Peyer's patch (tissue), 4 donors: Measurements from ENCODE around the gene PAEP. TPM values are rescaled to one million over a fixed set of nuclear protein-coding genes. Genes with fewer than 3 reads are reported as not detected.
A peak's percentile ranks its signal among the peaks of the same experiment; 100 is the strongest.

Experiments used
- DNase-seq, 3 donors: peaks; one replicate each; pipeline ENCODE4 v3.0.0-alpha.2; 2017 to 2019
- H3K27ac ChIP-seq, 4 donors: fragments of 200-600 bp; sonication (generic); one replicate each; pipeline ENCODE4 v1.5.1; 2016 to 2019
- H3K27me3 ChIP-seq, 2 donors: fragments of 200-600 bp; sonication (generic); one replicate each; pipeline ENCODE4 v1.5.1; 2019
- H3K36me3 ChIP-seq, 3 donors: fragments of 200-600 bp; sonication (generic); one replicate each; pipeline ENCODE4 v1.5.1; 2016 to 2019
- H3K4me1 ChIP-seq, 4 donors: fragments of 200-600 bp; sonication (generic); one replicate each; pipeline ENCODE4 v1.5.1; 2016 to 2019
- H3K4me3 ChIP-seq, 4 donors: fragments of 200-600 bp; sonication (generic); 1 replicate in 3 of 4; 2 replicates in 1 of 4; pipeline ENCODE4 v1.5.1; 2016 to 2019; ENCODE audit warnings: mild to moderate bottlenecking in 1 of 4
- H3K9me3 ChIP-seq, 4 donors: fragments of 200-600 bp; sonication (generic); one replicate each; pipeline ENCODE4 v1.5.1; 2016 to 2019; ENCODE audit warnings: mild to moderate bottlenecking in 1 of 4
- POLR2A ChIP-seq, 2 donors: fragments of 450-650 bp; IDR thresholded peaks; one replicate each; pipeline ENCODE4 v1.5.1; 2017; ENCODE audit warnings: antibody characterized with exemption in 2 of 2, mild to moderate bottlenecking in 2 of 2, moderate library complexity in 2 of 2
- total RNA-seq, 4 donors: library from RNA; depleted of rRNA; stranded (reverse); fragments of >200 nt; gene quantifications; one replicate each; pipeline ENCODE4 v1.1.0, GENCODE V29; 2016
- TF ChIP-seq, protein P1 (sequence below), 6 experiments: fragments of 450-650 bp in 4 of 6; fragments of 200-600 bp in 2 of 6; sonication (generic) in 1 of 6; IDR thresholded peaks; one replicate each; pipeline ENCODE4 v1.5.1; 2017 to 2019; ENCODE audit warnings: antibody characterized with exemption in 6 of 6, mild to moderate bottlenecking in 3 of 6, moderate library complexity in 1 of 6

The PAEP gene
- total RNA-seq, 4 donors from 2014 or later, result not detected

- no peaks in the 10 kb centered on the region for H3K9me3 ChIP-seq
- no peak for DNase-seq
- H3K4me1 ChIP-seq, result no peaks in the 10 kb centered on the region
- no peak overlapping the region for H3K27ac ChIP-seq
- H3K4me3 ChIP-seq, result no peak overlapping the region
- TF ChIP-seq, protein P1, sequence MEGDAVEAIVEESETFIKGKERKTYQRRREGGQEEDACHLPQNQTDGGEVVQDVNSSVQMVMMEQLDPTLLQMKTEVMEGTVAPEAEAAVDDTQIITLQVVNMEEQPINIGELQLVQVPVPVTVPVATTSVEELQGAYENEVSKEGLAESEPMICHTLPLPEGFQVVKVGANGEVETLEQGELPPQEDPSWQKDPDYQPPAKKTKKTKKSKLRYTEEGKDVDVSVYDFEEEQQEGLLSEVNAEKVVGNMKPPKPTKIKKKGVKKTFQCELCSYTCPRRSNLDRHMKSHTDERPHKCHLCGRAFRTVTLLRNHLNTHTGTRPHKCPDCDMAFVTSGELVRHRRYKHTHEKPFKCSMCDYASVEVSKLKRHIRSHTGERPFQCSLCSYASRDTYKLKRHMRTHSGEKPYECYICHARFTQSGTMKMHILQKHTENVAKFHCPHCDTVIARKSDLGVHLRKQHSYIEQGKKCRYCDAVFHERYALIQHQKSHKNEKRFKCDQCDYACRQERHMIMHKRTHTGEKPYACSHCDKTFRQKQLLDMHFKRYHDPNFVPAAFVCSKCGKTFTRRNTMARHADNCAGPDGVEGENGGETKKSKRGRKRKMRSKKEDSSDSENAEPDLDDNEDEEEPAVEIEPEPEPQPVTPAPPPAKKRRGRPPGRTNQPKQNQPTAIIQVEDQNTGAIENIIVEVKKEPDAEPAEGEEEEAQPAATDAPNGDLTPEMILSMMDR (IDR thresholded peaks at IDR 0.05), result no peak
- no peak for TF ChIP-seq POLR2A (IDR thresholded peaks at IDR 0.05)
- no peaks in the 10 kb centered on the region for H3K36me3 ChIP-seq
- H3K27me3 ChIP-seq, result no peaks in the 10 kb centered on the region
These were observed 49.0 kb downstream of the PAEP start for GRCh38 chr9:135610290-135611141.

DNA sequence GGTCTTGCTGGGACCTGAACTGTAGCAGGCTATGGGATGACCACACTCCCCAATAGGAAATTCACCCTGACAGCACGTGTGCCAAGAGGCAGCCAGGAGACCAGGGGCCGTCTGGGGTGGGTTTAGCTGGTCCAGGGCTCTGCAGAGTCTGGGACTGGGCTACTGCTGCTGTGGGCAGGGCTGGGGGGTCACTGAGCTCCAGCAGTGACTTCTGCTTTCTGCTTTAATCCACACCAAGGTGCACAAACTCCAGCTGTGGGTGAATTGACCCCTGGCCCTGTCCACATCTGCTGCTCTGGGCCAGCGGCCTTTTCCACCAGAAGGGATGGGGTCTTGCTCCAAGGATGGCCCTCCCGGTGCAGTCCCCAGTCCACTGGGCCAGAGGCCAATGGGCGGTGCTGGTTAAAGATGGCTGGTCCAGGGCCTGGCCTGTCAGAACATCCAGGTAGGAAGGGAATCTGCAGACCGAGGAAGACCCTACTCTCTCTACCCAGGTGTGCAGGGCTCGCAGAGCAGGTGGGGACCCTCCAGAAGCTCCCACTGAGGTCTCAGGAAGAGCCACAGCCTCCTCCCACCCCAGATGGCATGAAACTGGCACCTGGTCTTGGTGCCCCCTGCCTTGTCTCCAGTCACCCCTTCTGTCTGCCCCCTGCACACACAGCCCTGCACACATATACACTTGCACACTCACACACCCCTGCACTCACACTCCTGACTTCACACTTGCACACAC is 49.8 kb downstream of the PAEP start:
- H3K36me3 ChIP-seq, result no peaks in the 10 kb centered on the region
- no peak overlapping the region for H3K27ac ChIP-seq
- TF ChIP-seq POLR2A (IDR thresholded peaks at IDR 0.05), result no peak
- TF ChIP-seq, protein P1 (IDR thresholded peaks at IDR 0.05), result no peak
- H3K9me3 ChIP-seq, result no peaks in the 10 kb centered on the region
- H3K4me1 ChIP-seq, result no peaks in the 10 kb centered on the region
- no peaks in the 10 kb centered on the region for H3K27me3 ChIP-seq
- DNase-seq, result no peak
- H3K4me3 ChIP-seq, result no peak overlapping the region

- no peaks in the 10 kb centered on the region for H3K4me1 ChIP-seq
- no peak overlapping the region for H3K4me3 ChIP-seq
- H3K27ac ChIP-seq, result no peak overlapping the region
- DNase-seq, result no peak
- TF ChIP-seq, protein P1 (IDR thresholded peaks at IDR 0.05), result no peak
- TF ChIP-seq POLR2A (IDR thresholded peaks at IDR 0.05), result no peak
- H3K9me3 ChIP-seq, result no peaks in the 10 kb centered on the region
- no peaks in the 10 kb centered on the region for H3K27me3 ChIP-seq
- no peaks in the 10 kb centered on the region for H3K36me3 ChIP-seq
These were observed 50.3 kb downstream of the PAEP start for GRCh38 chr9:135611875-135612209.

DNA sequence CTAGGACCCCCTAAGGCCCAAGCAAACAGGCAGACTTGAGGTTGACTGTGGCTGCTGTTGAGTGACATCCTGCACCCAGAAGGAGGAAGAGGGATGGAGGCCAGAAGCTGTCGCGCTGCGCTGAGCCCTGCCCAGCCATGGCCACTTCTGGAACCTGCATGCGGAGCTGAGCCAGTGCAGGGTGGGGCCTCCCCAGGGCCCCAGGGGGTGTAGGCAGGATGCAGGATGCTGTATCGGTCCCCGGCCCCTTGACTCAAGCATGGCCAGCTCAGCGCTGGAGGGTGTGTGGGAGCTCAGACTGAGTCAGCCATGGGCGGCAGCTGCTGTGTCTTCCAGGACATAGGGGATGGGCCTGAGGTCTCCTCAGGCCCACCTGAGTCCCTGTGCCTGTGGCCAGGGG is 50.9 kb downstream of the PAEP start:
- Histone ChIP-seq H3K4me1 (no peaks in the 10 kb centered on the region), H3K9me3 (no peaks in the 10 kb centered on the region), H3K4me3 (no peak overlapping the region), H3K27ac (no peak overlapping the region), H3K27me3 (no peaks in the 10 kb centered on the region), H3K36me3 (no peaks in the 10 kb centered on the region)
- TF ChIP-seq POLR2A (IDR thresholded peaks at IDR 0.05), result no peak
- TF ChIP-seq, protein P1 (IDR thresholded peaks at IDR 0.05), result no peak
- DNase-seq, result no peak

DNA sequence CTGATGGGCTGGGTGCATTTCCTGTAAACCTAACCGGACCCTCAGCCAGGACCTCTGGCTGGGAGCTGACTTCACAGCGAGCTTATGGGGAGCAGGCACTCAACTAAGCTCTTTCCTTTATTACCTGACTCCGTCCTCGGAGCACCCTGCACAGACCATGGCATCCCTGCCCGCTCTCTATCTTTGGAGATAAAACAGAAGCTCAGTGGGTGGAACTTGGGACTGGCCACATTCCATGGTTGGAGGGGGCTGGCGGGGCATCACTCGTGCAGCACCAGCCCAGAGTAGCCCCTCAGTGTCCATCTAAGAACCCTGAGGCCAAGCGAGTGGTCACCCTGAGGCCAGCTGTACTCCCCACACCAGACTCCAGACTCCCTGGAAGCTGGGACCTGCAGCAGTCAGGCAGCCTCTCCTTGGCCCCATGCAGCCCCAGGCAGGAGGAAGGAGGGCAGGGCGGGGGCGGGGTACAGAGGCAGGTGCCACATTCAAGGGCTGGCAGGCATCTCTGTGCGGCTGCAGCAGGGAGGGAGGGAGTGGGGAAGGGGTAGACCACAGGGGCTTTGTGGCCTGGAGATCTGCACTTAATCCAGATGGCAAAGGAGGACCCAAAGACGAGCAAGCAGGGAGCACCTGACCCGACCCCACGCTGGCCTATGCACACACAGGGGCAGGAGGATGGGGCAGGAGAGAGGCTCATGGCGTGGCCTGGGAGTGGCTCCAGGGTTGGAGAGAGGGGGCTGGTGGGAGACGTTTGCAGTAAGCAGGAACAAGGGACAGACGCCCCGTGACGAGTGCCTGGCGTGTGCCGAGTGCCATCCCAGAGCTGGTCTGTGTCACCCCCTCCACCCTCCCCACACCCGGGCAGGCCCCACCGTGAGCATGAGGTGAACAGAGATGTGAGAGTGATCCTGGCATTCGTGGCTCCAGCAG is 51.7 kb downstream of the PAEP start:
- peak in 2 of 3 donors; percentile 0 to 35 for DNase-seq
- no peak overlapping the region for H3K4me3 ChIP-seq
- H3K27ac ChIP-seq, result no peak overlapping the region
- no peaks in the 10 kb centered on the region for H3K27me3 ChIP-seq
- no peaks in the 10 kb centered on the region for H3K4me1 ChIP-seq
- no peak for TF ChIP-seq POLR2A (IDR thresholded peaks at IDR 0.05)
- TF ChIP-seq, protein P1 (IDR thresholded peaks at IDR 0.05), result no peak
- no peaks in the 10 kb centered on the region for H3K36me3 ChIP-seq
- no peaks in the 10 kb centered on the region for H3K9me3 ChIP-seq
